K562 (cell line): ENCODE measurements around the gene CCL8. TPM values are rescaled to one million over a fixed set of nuclear protein-coding genes. Genes with fewer than 3 reads are reported as not detected.

Experiments
- ATAC-seq: fragments of 200-7000 bp; cut with Tn5 transposase; 3 replicates; pipeline ENCODE4 v1.9.1; 2020; ENCODE audit warnings: moderate library complexity
- BruUV-seq: library from RNA; stranded (reverse); fragments of 400-500 nt; replicated peaks from 2 replicates; lab custom pipeline; 2021; lab: Mats Ljungman, UMichigan
- CTCF ChIA-PET: fragments of 300-600 bp; formaldehyde crosslinking; extraction: SDS; loops from one replicate; lab custom pipeline; 2021; ENCODE audit warnings: low intra/inter-chr PET ratio; lab: Yijun Ruan, JAX
- POLR2A ChIA-PET: fragments of 300-600, 350-650 bp; sonication (Branson Sonifier 250); formaldehyde crosslinking; extraction: SDS; loops from one replicate; lab custom pipeline; 2021; ENCODE audit warnings: antibody characterized with exemption, inconsistent platforms; lab: Yijun Ruan, JAX
- DNase-seq, 4 experiments: peaks; one replicate each; pipeline versions ENCODE4 v3.0.0 to v3.0.0-alpha.2; 2011 to 2018; ENCODE audit warnings: low spot score in 3 of 4, mixed read lengths in 3 of 4; ENCODE audit errors: extremely low read depth in 1 of 4
- FAIRE-seq: peaks from 2 replicates; lab custom pipeline; 2011; peaks lifted over from hg19 to GRCh38; lab: Jason Lieb, UNC
- H2AFZ ChIP-seq: 2 replicates; pipeline ENCODE4 v1.6.0; 2011; ENCODE audit warnings: low read depth, low read length, control low read depth, inconsistent platforms
- H3K27ac ChIP-seq: fragments of 200-600 bp; 3 replicates; pipeline ENCODE4 v1.8.0; 2011; ENCODE audit warnings: low read depth, mild to moderate bottlenecking, control low read depth, inconsistent platforms, low read length, moderate library complexity, mixed read lengths; ENCODE audit errors: extremely low read depth
- H3K27me3 ChIP-seq, 2 experiments: fragments of 300-600 bp in 1 of 2; 2 replicates in 1 of 2; 3 replicates in 1 of 2; pipeline versions ENCODE4 v1.6.0 to v1.8.0; 2011; ENCODE audit warnings: inconsistent platforms in 2 of 2, low read length in 2 of 2, mild to moderate bottlenecking in 1 of 2, mixed read lengths in 1 of 2, moderate library complexity in 1 of 2; ENCODE audit not compliant: control insufficient read depth in 2 of 2, insufficient read depth in 2 of 2
- H3K36me3 ChIP-seq: fragments of 300-600 bp; 3 replicates; pipeline ENCODE4 v1.8.0; 2011; ENCODE audit warnings: mild to moderate bottlenecking, low read length, inconsistent platforms; ENCODE audit not compliant: control insufficient read depth, insufficient read depth
- H3K4me1 ChIP-seq, 2 experiments: fragments of 200-600 bp in 1 of 2; replicated peaks in 1 of 2; 2 replicates in 1 of 2; 3 replicates in 1 of 2; pipeline versions ENCODE4 v1.5.1 to v1.8.0; 2011; ENCODE audit warnings: inconsistent platforms in 2 of 2, low read length in 2 of 2, mild to moderate bottlenecking in 1 of 2, mixed read lengths in 1 of 2, moderate library complexity in 1 of 2; ENCODE audit not compliant: control insufficient read depth in 2 of 2, insufficient read depth in 2 of 2
- H3K4me2 ChIP-seq: 2 replicates; pipeline ENCODE4 v1.6.1; 2011; ENCODE audit warnings: low read length, control low read depth, inconsistent platforms, mixed read lengths; ENCODE audit not compliant: insufficient read depth
- H3K4me3 ChIP-seq: fragments of 200-600 bp; sonication (generic), shearing (Covaris generic); 2 replicates; pipeline ENCODE4 v1.5.1; 2016; ENCODE audit warnings: control low read depth, inconsistent platforms
- H3K79me2 ChIP-seq: fragments of 200-600 bp; 3 replicates; pipeline ENCODE4 v1.8.0; 2011; ENCODE audit warnings: low read length, inconsistent platforms; ENCODE audit not compliant: control insufficient read depth, insufficient read depth
- H3K9ac ChIP-seq, 2 experiments: 2 replicates each; pipeline versions ENCODE4 v1.6.0 to v1.6.1; 2011; ENCODE audit warnings: low read depth in 2 of 2, low read length in 2 of 2, control low read depth in 1 of 2, inconsistent platforms in 1 of 2, mild to moderate bottlenecking in 1 of 2, mixed read lengths in 1 of 2; ENCODE audit not compliant: insufficient read depth in 1 of 2
- H3K9me1 ChIP-seq: one replicate; pipeline ENCODE4 v1.6.0; 2011; ENCODE audit warnings: inconsistent platforms, mild to moderate bottlenecking, low read length, moderate library complexity; ENCODE audit not compliant: control insufficient read depth, insufficient read depth
- H3K9me3 ChIP-seq: replicated peaks from 2 replicates; pipeline ENCODE4 v1.5.1; 2011; ENCODE audit warnings: low read depth, low read length, inconsistent platforms; ENCODE audit not compliant: control insufficient read depth, insufficient read depth
- H4K20me1 ChIP-seq: replicated peaks from 2 replicates; pipeline ENCODE4 v1.6.1; 2011; ENCODE audit warnings: low read length, inconsistent platforms, mixed read lengths; ENCODE audit not compliant: control insufficient read depth, insufficient read depth
- NRF1 ChIP-seq, 2 experiments: fragments of 450-650 bp; IDR thresholded peaks in 1 of 2; conservative IDR thresholded peaks in 1 of 2; 2 replicates each; pipeline ENCODE4 v1.6.1; 2014; ENCODE audit warnings: mild to moderate bottlenecking in 2 of 2
- PTBP1 ChIP-seq: fragments of 200-400 bp; formaldehyde crosslinking; IDR thresholded peaks from 2 replicates; pipeline ENCODE4 v1.6.1; 2017; ENCODE audit warnings: low read depth, low read length
- RCOR1 ChIP-seq, 2 experiments: IDR thresholded peaks; 2 replicates each; pipeline ENCODE4 v1.6.1; 2012; ENCODE audit warnings: low read depth in 2 of 2, low read length in 2 of 2, borderline replicate concordance in 1 of 2, improper control_type of control experiment in 1 of 2
- SPI1 ChIP-seq: IDR thresholded peaks from 2 replicates; pipeline ENCODE4 v1.6.1; 2011; ENCODE audit warnings: low read depth, low read length, control low read depth, borderline replicate concordance
- TGIF2 ChIP-seq: sonication (generic); formaldehyde crosslinking; IDR thresholded peaks from 2 replicates; pipeline ENCODE4 v1.8.1; 2022; ENCODE audit warnings: mild to moderate bottlenecking, missing genetic modification reagents, moderate library complexity
- ZNF584 ChIP-seq: fragments of 200-800 bp; sonication (Bioruptor generic); IDR thresholded peaks from 2 replicates; pipeline ENCODE4 v1.6.1; 2016; ENCODE audit warnings: low read depth, mild to moderate bottlenecking, missing genetic modification characterization, missing compliant biosample characterization
- WGBS: fragments of 100-300 bp; shearing (Covaris generic); methylation state at CpG from one replicate; pipeline ENCODE4 v1.1.6; 2016; ENCODE audit warnings: low coverage, mixed read lengths; ENCODE audit not compliant: insufficient coverage; ENCODE audit errors: missing lambda C conversion rate; 5-methylcytosine and 5-hydroxymethylcytosine counted together
- in situ Hi-C: fragments of 300-500 bp; cut with MboI; formaldehyde crosslinking; loops from 4 replicates; pipeline ENCODE4 v1.15.0; 2018; ENCODE audit warnings: inconsistent platforms, mixed read lengths
- intact Hi-C: fragments of 100-400 bp; cut with micrococcal nuclease; formaldehyde crosslinking; loops from 2 replicates; pipeline ENCODE4 v1.14.2; 2022
- polyA plus RNA-seq, 8 experiments: library from polyadenylated mRNA; depleted of rRNA in 4 of 8; stranded (reverse) in 5 of 8; unstranded in 3 of 8; fragments of >200 nt; fragmentation: Nextera tagmentation in 2 of 8; fragmentation: Illumina TruSeq in 1 of 8; extraction: Ambion mirVana in 2 of 8; extraction: Trizol in 1 of 8; gene quantifications; 2 replicates each; pipeline versions ENCODE4 v1.2.1 to v1.2.3, GENCODE V29; 2011 to 2014; ENCODE audit warnings: inconsistent platforms in 1 of 8, missing spikeins in 1 of 8
- total RNA-seq, 7 experiments: library from RNA; depleted of rRNA in 6 of 7; stranded (reverse); fragments of >200 nt in 6 of 7; fragmentation: Illumina TruSeq in 2 of 7; extraction: Trizol in 2 of 7; gene quantifications; 2 replicates each; pipeline versions ENCODE4 v1.2.1 to v1.2.3, GENCODE V29; 2011 to 2021; ENCODE audit warnings: low replicate concordance in 1 of 7
- TF ChIP-seq, protein P1 (sequence below): fragments of 450-650 bp; formaldehyde crosslinking; IDR thresholded peaks from 2 replicates; pipeline ENCODE4 v1.4.0; 2020; ENCODE audit warnings: mild to moderate bottlenecking

CCL8 gene
- total and polyA plus RNA-seq, 9 of the 15 experiments (the other 6 are each of a cell fraction or from before 2014, with no cell fraction given): 0.06 TPM; not detected in 8

DNA sequence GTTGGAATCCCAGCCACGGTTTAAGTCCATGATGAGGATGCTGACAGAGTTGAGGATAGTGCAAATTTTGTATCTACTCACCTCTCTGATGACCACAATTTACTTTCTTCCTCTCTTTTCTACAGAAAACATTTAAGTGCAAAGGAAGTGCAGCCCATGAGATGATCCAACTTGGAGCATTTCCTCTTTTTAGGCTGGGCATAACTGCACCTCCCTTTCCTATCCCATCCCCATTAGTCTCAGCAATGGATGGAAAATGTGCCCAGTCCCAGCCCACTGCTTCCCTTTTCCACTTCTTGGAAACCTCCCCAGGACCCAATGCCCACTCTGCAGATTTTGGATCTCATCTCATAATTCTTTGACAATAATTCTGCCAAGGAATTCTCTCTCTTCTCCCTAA lies 16.6 kb upstream of the CCL8 start:
- FAIRE-seq: no peak
- in situ Hi-C loops (loop anchor here (10.0 kb wide), 1 partner anchor 98 kb away; no protein-coding TSS in a partner anchor), intact Hi-C loops (no loop called here)
- H3K79me2 ChIP-seq: no peaks in the 10 kb centered on the region
- H4K20me1 ChIP-seq: no peaks in the 10 kb centered on the region
- TF ChIP-seq NRF1 (conservative IDR thresholded peaks at IDR 0.05 in 1 of 2, IDR thresholded peaks at IDR 0.05 in 1 of 2) (no peak), SPI1 (peak; percentile 22; the same call in 1 of the 2 replicates), RCOR1 (IDR thresholded peaks at IDR 0.05; ENCODE audit: borderline replicate concordance in 1 of 2, low read depth in 2 of 2, low read length in 2 of 2) (no peak), ZNF584 (no peak), TGIF2 (CRISPR knock-in tag) (no peak), PTBP1 (no peak)
- TF ChIP-seq, protein P1, sequence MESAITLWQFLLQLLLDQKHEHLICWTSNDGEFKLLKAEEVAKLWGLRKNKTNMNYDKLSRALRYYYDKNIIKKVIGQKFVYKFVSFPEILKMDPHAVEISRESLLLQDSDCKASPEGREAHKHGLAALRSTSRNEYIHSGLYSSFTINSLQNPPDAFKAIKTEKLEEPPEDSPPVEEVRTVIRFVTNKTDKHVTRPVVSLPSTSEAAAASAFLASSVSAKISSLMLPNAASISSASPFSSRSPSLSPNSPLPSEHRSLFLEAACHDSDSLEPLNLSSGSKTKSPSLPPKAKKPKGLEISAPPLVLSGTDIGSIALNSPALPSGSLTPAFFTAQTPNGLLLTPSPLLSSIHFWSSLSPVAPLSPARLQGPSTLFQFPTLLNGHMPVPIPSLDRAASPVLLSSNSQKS (CRISPR knock-in tag): no peak
- ChIA-PET POLR2A (interaction anchor here (0.6 kb wide), 1 partner anchor 373 kb away, joined by 3 read pairs; no protein-coding TSS in a partner anchor), CTCF (no interaction called here)
- H3K9me3 ChIP-seq: no peaks in the 10 kb centered on the region
- no peak overlapping the region for H3K4me2 ChIP-seq
- no peak overlapping the region for H3K4me3 ChIP-seq
- H3K9ac ChIP-seq: no peak overlapping the region
- no peaks in the 10 kb centered on the region for H3K9me1 ChIP-seq
- no peak overlapping the region for H2AFZ ChIP-seq
- BruUV-seq: no TSS peak
- H3K36me3 ChIP-seq: no peaks in the 10 kb centered on the region
- ATAC-seq: no peak
- no peak for DNase-seq
- 0% methylated on average over 1 of the region's 1 CpG for WGBS
- H3K4me1 ChIP-seq: no peaks in the 10 kb centered on the region
- H3K27ac ChIP-seq: no peak overlapping the region
- peaks cover 0 to 4% of the 10 kb centered on the region in 2 experiments; a peak in 2 of 5 replicates for H3K27me3 ChIP-seq
